ENCODE data around the gene SLC5A12.

The SLC5A12 gene

GRCh38 chr11:26721948-26722475, at the start of gene SLC5A12:
TSS of gene SLC5A12 (minus strand) at chr11:26722060. CDS start at chr11:26721714, 346 bp downstream.
- no peak for DNase-seq (ENCODE audit: low read depth in 1 of 2, low spot score in 1 of 2)

- DNase-seq (ENCODE audit: low read depth in 1 of 2, low spot score in 1 of 2): no peak
Observed at GRCh38 chr11:26769027-26769426, 47.2 kb upstream of the SLC5A12 start.

GRCh38 chr11:26767060-26767459, 45.2 kb upstream of the SLC5A12 start:
- DNase-seq (ENCODE audit: low read depth in 1 of 2, low spot score in 1 of 2): no peak

GRCh38 chr11:26765323-26765722, 43.5 kb upstream of the SLC5A12 start:
- DNase-seq (ENCODE audit: low read depth in 1 of 2, low spot score in 1 of 2): no peak

GRCh38 chr11:26764825-26765224, 43.0 kb upstream of the SLC5A12 start:
- DNase-seq (ENCODE audit: low read depth in 1 of 2, low spot score in 1 of 2): no peak

- DNase-seq (ENCODE audit: low read depth in 1 of 2, low spot score in 1 of 2): no peak
Observed at GRCh38 chr11:26764315-26764714, 42.5 kb upstream of the SLC5A12 start.

- DNase-seq (ENCODE audit: low read depth in 1 of 2, low spot score in 1 of 2): no peak
Observed at GRCh38 chr11:26762089-26762488, 40.2 kb upstream of the SLC5A12 start.

GRCh38 chr11:26761361-26761809, 39.5 kb upstream of the SLC5A12 start:
- no peak for DNase-seq (ENCODE audit: low read depth in 1 of 2, low spot score in 1 of 2)

- no peak for DNase-seq (ENCODE audit: low read depth in 1 of 2, low spot score in 1 of 2)
Observed at GRCh38 chr11:26757995-26758394, 36.1 kb upstream of the SLC5A12 start.

- DNase-seq (ENCODE audit: low read depth in 1 of 2, low spot score in 1 of 2): no peak
Observed at GRCh38 chr11:26755762-26756161, 33.9 kb upstream of the SLC5A12 start.

GRCh38 chr11:26753723-26754504, 32.1 kb upstream of the SLC5A12 start:
- no peak for DNase-seq (ENCODE audit: low read depth in 1 of 2, low spot score in 1 of 2)

- no peak for DNase-seq (ENCODE audit: low read depth in 1 of 2, low spot score in 1 of 2)
Observed at GRCh38 chr11:26749927-26750326, 28.1 kb upstream of the SLC5A12 start.

- DNase-seq (ENCODE audit: low read depth in 1 of 2, low spot score in 1 of 2): no peak
Observed at GRCh38 chr11:26743622-26744021, 21.8 kb upstream of the SLC5A12 start.

- DNase-seq (ENCODE audit: low read depth in 1 of 2, low spot score in 1 of 2): no peak
Observed at GRCh38 chr11:26742966-26743365, 21.1 kb upstream of the SLC5A12 start.

GRCh38 chr11:26741036-26741435, 19.2 kb upstream of the SLC5A12 start:
- no peak for DNase-seq (ENCODE audit: low read depth in 1 of 2, low spot score in 1 of 2)

- no peak for DNase-seq (ENCODE audit: low read depth in 1 of 2, low spot score in 1 of 2)
Observed at GRCh38 chr11:26739366-26740073, 17.7 kb upstream of the SLC5A12 start.

- no peak for DNase-seq (ENCODE audit: low read depth in 1 of 2, low spot score in 1 of 2)
Observed at GRCh38 chr11:26734691-26735090, 12.8 kb upstream of the SLC5A12 start.

GRCh38 chr11:26731084-26731456, 9.2 kb upstream of the SLC5A12 start:
- DNase-seq (ENCODE audit: low read depth in 1 of 2, low spot score in 1 of 2): no peak

- DNase-seq (ENCODE audit: low read depth in 1 of 2, low spot score in 1 of 2): no peak
Observed at GRCh38 chr11:26730414-26731083, 8.7 kb upstream of the SLC5A12 start.

- no peak for DNase-seq (ENCODE audit: low read depth in 1 of 2, low spot score in 1 of 2)
Observed at GRCh38 chr11:26729284-26729683, 7.4 kb upstream of the SLC5A12 start.

GRCh38 chr11:26726960-26727359, 5.1 kb upstream of the SLC5A12 start:
- DNase-seq (ENCODE audit: low read depth in 1 of 2, low spot score in 1 of 2): no peak

- DNase-seq (ENCODE audit: low read depth in 1 of 2, low spot score in 1 of 2): no peak
Observed at GRCh38 chr11:26719998-26720397, 1.9 kb downstream of the SLC5A12 start.

All from activated CD4-positive, alpha-beta T cell treated with anti-CD3 and anti-CD28 coated beads, Interleukin-2, amount 50 U/mL, for 24 hours (primary cell).